Measurements from ENCODE around the gene EMILIN1. TPM values are rescaled to one million over a fixed set of nuclear protein-coding genes. Genes with fewer than 3 reads are reported as not detected.

EMILIN1 gene
- total RNA-seq, 4 donors from 2014 or later, result 6.2 to 27.8 (median 9.9) TPM

- no peak overlapping the region for H3K27ac ChIP-seq
- 49 to 79% methylated on average over 5 of the region's 5 CpGs for WGBS, 2 donors
- peaks cover 39 to 52% (median 45%) of the 10 kb centered on the region in 3 donors for H3K36me3 ChIP-seq
- intact Hi-C loops (cut with DNase I), result no loop called here
- H3K4me3 ChIP-seq, result no peak overlapping the region
- H3K9me3 ChIP-seq, result no peaks in the 10 kb centered on the region
- no peaks in the 10 kb centered on the region for H3K27me3 ChIP-seq
- no peaks in the 10 kb centered on the region for H3K4me1 ChIP-seq
- no peak for DNase-seq
- TF ChIP-seq CTCF (IDR thresholded peaks at IDR 0.05), result no peak
- TF ChIP-seq POLR2A (IDR thresholded peaks at IDR 0.05), result no peak
Measured at GRCh38 chr2:27041752-27042151, 36.7 kb upstream of the EMILIN1 start.

GRCh38 chr2:27042159-27042661, 36.2 kb upstream of the EMILIN1 start:
- Histone ChIP-seq H3K27me3 (no peaks in the 10 kb centered on the region), H3K27ac (no peak overlapping the region), H3K9me3 (no peaks in the 10 kb centered on the region), H3K36me3 (peaks cover 39 to 48% (median 40%) of the 10 kb centered on the region in 3 donors), H3K4me1 (no peaks in the 10 kb centered on the region), H3K4me3 (no peak overlapping the region)
- TF ChIP-seq CTCF (IDR thresholded peaks at IDR 0.05) (no peak), POLR2A (IDR thresholded peaks at IDR 0.05) (no peak)
- intact Hi-C loops (cut with DNase I), result no loop called here
- no peak for DNase-seq
- WGBS, 2 donors, result 66 to 88% methylated on average over 10 of the region's 10 CpGs

GRCh38 chr2:27042985-27043634, 35.3 kb upstream of the EMILIN1 start:
- no peaks in the 10 kb centered on the region for H3K9me3 ChIP-seq
- H3K4me1 ChIP-seq, result no peaks in the 10 kb centered on the region
- H3K27me3 ChIP-seq, result no peaks in the 10 kb centered on the region
- TF ChIP-seq POLR2A (IDR thresholded peaks at IDR 0.05) (no peak), CTCF (IDR thresholded peaks at IDR 0.05) (no peak)
- intact Hi-C loops (cut with DNase I), result no loop called here
- H3K4me3 ChIP-seq, result no peak overlapping the region
- 84 to 86% methylated on average over 6 to 7 of the region's 7 CpGs for WGBS, 2 donors
- peaks cover 30 to 39% (median 31%) of the 10 kb centered on the region in 3 donors for H3K36me3 ChIP-seq
- DNase-seq, result no peak
- no peak overlapping the region for H3K27ac ChIP-seq

GRCh38 chr2:27049422-27050280, 28.8 kb upstream of the EMILIN1 start:
- TF ChIP-seq CTCF (IDR thresholded peaks at IDR 0.05), result no peak
- TF ChIP-seq POLR2A (IDR thresholded peaks at IDR 0.05), result no peak
- Histone ChIP-seq H3K4me3 (peak overlapping the region; percentile 77 to 99 (median 96)), H3K9me3 (no peaks in the 10 kb centered on the region), H3K27ac (peak overlapping the region; percentile 87 to 96 (median 93)), H3K4me1 (peaks cover 11 to 34% (median 13%) of the 10 kb centered on the region in 3 donors), H3K36me3 (peaks cover 1 to 14% (median 8%) of the 10 kb centered on the region in 3 donors), H3K27me3 (no peaks in the 10 kb centered on the region)
- no peak for DNase-seq
- intact Hi-C loops (cut with DNase I), result no loop called here
- WGBS, 2 donors, result 4 to 17% methylated on average over 18 to 37 of the region's 52 CpGs
